Measurements from ENCODE around the gene TMED9.
"Not testable (repeated sequence)": the region's sequence is repeated elsewhere in the genome, so short reads cannot be mapped to it uniquely, and the experiment has no call there.

Gene TMED9

DNA sequence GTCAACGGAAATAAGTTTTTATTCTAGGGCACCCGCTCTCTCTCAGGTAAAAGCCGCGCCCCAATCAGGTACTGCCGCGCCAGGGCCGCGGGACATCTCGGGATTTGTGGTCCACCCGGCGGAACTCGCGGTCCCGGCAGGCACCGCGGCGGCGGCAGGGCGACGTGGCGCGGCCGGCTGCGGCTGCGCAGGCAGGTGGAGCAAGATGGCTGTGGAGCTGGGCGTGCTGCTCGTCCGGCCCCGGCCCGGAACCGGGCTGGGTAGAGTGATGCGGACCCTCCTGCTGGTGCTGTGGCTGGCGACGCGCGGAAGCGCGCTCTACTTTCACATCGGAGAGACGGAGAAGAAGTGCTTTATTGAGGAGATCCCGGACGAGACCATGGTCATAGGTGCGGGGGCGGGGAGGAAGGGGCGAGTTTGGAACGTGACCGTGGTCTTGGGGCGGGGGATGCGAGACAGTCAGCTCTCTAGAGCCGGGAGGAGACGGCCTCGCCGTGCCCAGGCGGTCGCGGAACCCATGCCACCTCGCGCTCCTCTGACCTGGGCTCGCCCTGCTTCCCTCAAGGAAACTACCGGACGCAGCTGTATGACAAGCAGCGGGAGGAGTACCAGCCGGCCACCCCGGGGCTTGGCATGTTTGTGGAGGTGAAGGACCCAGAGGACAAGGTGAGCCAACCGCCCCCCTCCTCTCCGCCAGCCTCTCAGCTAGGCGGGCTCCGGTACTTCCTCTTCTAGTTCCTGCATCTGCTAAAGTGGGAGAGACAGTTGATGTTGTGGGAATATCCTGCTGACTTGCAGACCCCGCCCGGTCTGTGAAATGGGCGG lies at the start of gene TMED9:
Gene TMED9, plus strand, starts transcription at position 194 of the 825 bp plus-strand sequence. Its CDS starts 12 bp downstream, at position 206.
- peak; percentile 96 for DNase-seq

DNA sequence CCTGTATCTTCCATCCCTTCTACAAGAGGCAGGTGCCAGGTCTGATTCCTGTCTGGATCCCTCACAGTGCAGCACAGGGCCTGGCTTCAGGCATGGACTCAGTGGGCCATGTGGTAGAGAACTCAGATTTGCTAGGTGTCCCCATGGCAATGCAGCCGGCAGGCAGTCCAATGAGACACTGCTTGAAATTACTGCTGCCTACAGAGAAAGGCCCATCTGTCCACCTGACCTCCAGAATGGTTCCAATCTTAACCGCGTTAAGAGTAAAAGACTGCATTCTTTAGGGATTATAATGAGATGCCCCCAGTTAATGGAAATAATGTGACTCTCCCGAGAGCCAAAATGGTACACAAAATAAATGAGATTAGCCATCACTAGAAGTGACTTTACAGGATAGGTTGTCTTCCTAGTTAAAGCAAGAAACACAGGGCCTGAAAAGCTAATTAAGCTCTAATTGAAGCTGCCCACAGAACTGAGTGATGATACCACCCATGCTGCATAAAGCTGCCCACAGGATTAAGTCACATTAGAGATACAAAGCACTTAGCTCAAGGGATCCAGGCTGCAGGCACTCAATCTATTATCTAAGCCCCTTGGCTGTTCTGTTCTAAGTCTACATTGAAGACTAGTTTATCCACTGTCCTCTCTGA lies 49.1 kb upstream of the TMED9 start:
- DNase-seq, result no peak

DNA sequence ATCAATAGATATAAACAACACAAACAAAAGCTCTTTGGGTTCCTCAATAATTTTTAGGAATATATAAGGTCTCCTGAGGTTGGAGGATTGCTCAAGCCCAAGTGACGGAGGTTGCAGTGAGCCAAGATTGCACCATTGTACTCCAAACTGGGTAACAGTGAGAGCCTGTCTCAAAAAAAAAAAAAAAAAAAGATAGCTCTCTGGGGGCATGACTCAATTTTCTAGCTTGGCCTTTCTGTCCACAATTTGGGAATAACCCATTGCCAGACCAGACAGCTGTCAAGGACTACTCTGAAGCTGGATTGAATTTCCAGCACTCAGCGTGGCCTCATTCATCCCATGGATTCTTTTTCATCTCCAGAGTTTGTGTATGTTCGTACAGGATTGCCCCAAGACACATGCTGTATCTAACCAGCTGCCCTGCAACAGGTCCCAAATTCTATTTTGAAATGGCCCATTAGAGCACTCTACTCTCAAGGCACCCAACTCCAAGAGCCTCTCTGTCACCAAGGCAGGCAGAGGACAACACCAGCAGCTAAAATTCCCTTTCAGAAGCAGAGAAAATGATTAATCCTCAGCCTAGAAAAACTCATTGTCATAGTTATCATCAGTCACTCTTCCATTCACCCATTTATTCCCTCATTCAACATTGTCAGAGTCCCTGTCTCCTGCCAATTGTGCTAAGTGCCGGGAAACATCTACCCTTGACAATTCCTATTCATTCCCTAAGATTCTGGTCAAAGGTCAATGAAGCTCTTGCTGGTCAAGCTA lies 46.3 kb upstream of the TMED9 start:
- no peak for DNase-seq

DNA sequence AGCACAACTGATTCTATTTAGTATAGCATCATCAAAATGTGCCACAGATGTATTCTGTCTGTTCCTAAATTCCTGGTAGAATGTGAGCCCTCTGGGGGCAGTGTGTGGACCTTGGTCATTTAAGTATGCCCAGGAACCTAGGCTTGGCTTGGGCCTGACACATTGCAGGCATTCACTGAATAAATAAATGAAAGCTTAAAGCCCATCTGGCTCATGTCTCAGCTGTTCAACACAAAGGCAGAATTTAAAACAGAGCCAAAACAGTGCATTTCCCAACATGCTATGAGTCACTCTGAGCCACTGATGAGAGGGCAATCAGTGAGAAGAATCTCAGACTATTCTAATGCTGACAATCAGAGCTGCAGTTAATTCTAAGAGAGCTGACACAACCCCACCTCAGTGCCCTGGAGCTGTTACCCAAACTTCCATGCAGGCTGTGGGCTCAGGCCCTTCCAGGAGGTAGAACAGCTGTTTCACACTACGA lies 45.7 kb upstream of the TMED9 start:
- no peak for DNase-seq

DNA sequence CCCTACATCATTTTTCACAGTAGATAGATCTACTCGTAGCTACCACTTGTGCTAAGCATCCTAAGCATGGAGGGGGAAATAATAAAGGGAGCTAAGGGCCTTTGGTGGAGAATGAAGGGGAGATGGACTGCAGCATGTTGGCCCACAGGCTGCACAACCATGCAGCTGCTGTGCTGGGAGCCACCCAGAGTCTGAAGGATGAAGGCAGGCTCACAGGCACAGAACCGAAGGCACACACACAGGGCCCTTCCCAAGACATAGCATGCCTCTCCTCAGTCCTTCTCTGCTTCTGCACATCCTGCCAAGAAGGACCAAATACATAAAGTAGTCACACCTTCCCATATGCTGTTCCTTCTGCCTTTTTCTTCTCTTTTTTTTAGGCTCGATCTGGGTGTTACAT lies 44.3 kb upstream of the TMED9 start:
- DNase-seq, result no peak

DNA sequence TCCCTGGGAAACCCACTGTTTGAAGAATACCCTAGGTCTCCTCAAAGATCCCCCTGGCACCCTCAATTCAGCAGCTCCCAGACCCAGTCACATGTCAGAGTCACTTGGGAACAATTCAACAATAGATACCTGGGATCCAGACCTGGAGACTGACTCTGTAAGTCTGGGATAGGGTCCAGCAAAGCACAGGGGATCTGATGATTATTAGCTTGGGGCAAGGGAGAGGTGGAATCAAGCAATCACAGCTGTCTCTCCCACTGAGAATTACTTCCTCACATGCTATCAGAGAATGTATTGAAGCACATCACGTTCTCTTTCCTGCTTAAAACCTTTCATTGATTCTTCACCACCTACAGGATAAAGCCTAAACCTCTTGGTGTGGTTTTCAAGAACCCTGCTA lies 43.5 kb upstream of the TMED9 start:
- no peak for DNase-seq

DNA sequence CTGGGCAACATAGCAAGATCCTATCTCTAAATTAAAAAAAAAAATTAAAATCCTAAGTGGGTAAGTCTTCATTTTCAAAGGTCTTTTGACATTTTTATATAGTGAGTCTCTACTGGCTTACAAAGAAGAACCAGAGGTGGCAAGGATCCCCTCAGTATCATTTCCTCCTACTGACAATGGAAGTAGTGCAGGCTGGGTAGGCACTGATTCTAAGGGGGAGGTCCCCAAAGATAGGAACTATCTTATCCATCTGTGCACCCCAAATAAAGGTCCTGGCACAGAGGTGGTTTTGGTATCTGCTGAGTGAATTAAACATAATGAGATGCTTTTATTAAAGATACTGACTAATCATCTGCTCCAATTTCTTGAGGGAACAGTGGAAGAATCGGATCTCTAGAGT lies 41.9 kb upstream of the TMED9 start:
- DNase-seq, result no peak

DNA sequence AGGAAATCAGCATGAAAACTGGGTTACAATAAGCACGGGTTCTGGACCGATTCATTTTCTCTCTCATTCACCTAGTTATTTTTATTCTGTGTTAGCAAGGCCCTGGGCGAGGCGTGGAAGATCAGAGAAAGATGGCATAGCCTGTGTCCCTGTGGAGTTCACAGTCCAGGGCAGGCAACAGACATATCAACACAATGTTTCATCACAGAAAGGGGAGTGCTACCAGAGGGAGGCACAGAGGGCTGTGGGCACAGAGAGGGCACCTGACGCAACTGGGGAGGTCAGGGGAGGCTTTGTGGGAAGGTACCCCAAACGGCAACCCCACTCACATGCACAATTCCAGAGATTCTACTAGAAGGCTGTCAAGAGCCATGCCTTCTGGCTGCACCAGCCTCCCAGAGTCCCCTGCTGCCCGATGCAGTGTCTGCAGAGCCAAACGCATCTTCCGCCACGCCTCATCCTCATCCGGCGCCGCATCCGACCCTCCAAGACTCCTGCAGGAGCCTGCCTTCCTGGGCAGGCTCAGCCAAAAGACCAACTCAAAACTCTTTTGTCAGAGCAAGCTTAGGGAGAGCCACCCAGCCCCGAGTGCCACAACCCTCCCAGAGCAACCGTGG lies 39.1 kb upstream of the TMED9 start:
- no peak for DNase-seq

DNA sequence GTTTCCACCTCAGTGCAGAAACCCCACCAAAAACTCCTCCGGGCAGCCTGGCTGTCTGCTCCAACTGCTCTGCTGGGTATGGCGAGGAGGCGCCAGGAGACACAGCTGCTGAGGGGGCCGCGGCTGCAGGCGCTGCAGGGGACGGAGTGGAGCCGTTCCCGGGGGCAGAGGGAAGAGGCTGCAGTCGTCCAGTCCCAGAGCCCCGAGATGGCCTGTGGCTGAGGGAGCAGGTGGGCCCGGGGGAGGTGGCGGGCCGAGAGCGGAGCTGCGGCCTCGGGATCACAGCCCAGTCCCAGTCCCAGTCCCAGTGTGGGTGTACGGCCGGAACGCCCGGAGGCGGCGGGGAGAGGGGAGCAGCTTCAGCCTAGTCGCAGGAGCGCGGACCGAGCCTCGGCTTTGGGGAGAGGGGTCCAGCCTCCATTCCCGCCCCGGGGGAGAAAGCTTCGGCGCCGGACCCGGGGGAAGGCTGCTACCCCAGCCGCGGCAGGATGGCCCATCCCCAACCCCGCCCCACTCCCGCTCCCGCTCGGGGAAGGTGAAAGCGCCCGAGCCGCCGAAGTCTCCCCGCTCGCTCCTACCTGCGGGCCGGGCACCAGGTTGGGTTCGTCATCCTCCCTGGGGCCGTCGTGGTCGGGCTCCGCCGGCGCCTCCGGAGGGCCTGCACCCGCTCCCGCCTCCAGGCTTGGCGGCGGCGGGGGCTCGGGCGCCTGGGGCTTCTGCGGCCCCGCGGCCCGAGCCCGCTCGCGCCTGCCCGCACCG lies 38.2 kb upstream of the TMED9 start:
- peak; percentile 82 for DNase-seq

DNA sequence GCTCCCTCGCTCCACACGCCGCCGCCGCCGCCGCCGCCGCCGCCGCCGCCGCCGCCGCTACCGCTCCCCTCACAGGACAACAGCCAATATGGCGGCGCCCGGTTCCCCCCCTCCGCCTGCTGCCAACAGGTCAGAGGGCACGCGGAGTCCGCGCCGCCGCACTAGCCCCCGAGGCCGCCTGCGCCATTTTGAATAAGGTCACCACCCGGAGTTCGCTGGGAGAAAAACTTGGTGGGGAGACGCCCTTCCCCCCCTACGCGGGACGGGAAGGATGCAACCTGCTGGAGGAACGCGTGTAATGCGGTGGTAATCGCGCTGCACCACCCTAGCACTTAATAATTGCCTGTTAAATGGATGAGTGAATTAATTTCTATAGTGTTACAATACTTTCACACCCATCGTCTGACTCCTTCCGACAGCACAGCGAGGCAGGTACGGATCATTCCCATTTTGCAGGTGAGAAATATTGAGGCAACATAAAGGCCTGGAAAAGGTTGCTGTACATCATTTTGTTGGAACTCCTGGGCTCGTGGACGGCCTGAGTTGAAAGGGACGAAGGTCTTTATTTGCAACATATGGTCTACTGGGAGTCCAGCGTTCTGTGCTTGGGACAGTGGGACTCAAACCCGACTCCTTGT lies 37.4 kb upstream of the TMED9 start, which contains the start of gene FAM193B:
Gene FAM193B, minus strand, starts transcription at position 90 of the 638 bp plus-strand sequence. CDS start 105 bp downstream, outside the sequence.
- DNase-seq, result peak; percentile 98

DNA sequence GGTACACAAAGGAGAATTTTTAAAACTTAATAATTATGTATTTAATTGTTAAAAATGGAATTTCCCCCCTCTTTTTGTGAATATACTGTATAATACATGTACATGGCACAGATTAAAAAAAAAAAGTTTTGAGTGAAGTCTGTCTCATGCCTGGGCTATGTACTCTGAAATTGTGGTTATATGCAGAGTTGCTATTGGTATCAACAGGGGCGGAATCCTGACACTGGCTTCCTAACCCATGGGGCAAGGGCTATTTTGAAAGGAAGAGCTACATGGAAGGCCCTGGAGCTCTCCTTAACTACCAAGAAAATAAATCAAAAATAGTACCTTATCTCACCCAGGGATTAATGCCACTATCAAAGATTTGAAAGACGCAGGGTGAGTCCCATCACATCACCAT lies 36.8 kb upstream of the TMED9 start:
- DNase-seq, result no peak

DNA sequence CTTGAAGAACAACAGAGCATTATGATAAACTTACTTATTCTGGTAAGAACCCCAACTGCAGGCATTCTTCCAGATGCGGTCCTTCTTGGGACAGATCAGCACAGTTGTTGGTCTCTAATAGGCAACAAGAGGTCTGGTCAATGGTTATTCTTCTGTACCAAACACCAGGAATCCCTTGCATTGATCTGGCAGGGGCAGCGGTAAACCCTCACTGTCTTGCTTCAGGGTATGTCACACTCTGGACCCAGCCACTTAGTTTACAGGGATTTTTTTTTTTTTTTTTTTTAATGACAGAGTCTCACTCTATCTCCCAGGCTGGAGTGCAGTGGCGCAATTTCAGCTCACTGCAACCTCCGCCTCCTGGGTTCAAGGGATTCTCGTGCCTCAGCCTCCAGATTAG lies 36.3 kb upstream of the TMED9 start:
- no peak for DNase-seq

DNA sequence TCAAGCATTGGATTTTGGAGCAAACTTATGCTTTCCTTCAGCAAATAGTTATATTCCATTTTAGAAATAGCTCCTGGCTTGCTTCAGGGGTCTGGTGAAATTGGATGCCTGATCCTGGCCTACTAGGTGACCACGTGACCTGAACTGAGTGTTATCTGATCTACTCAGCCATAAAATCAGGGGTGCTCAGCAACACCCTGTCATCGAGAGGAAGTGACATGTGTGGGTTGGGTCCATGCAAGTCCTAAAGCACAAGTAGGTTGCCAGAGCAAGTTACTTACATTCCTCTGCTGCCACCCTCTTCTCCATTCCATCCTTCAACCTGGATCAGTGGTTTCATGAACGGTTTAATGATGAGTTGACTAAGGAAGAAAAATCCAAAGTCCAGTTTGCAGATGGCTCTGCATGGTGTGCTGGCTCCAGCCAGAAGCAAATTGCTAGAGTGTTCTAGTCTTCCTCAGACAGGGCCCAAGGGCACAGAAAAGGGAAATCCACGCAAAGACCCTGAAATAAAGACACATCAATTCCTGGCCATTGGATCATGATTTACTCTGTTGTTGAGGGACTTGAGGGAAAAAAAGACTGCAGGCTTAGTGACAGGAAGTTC lies 34.9 kb upstream of the TMED9 start:
- DNase-seq, result no peak

DNA sequence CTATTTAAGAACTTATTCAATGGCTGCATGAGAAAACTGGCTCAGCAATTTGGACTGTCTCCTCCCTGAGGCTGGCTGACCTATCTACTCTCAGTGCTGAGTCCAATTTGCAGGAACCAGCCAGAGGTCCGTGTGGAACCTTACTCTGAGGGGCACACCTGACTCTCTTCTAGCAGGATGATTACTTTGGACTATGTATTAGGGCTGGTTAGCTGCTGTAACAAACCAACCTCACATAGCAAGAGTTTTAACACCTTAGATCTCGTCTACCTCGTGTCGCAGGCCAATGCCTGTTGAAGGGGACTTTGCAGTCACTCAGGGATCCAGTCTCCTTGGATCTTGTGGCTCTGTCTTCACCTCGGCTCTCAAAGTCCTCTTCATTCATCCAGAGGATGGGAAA lies 34.2 kb upstream of the TMED9 start:
- no peak for DNase-seq

DNA sequence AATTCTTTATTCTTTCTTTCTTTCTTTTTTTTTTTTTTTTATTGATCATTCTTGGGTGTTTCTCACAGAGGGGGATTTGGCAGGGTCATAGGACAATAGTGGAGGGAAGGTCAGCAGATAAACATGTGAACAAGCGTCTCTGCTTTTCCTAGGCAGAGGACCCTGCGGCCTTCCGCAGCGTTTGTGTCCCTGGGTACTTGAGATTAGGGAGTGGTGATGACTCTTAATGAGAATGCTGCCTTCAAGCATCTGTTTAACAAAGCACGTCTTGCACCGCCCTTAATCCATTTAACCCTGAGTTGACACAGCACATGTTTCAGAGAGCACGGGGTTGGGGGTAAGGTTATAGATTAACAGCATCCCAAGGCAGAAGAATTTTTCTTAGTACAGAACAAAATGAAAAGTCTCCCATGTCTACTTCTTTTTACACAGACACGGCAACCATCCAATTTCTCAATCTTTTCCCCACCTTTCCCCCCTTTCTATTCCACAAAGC lies 32.5 kb upstream of the TMED9 start:
- not testable (repeated sequence) for DNase-seq

DNA sequence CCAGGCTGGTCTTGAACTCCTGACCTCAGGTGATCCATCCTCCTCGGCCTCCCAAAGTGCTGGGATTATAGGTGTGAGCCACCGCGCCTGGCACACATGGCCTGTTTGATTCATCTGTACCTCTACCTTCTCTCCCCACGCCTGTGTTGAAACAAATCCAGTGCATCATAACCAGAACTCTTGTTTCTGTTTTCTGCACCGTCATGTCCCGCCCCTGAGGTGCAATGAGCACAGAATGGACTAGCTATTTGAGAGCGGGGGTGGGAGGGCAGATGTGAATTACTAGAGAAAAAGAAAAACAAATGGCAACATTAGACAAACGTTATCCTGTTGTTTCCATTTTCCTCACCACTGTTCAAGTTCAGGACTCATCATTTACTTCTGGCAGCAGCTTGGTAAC lies 27.0 kb upstream of the TMED9 start:
- DNase-seq, result no peak

DNA sequence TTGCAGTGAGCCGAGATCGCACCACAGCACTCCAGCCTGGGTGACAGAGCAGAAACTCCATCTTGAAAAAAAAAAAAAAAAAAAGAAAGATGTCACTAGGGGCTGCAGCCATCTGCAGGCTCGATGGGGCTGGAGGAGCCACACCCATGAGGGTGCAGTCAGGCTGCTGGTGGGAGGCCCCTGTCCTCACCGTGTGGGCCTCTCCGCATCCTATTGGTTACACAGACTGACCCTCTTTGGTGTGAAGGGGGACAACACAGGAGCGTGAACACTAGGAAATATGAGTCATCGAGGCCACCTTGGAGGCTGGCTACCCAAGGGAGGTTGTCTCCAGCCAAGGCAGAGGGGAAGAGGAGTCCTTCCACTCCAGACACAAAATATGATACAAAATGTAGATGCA lies 23.7 kb upstream of the TMED9 start:
- DNase-seq, result no peak

DNA sequence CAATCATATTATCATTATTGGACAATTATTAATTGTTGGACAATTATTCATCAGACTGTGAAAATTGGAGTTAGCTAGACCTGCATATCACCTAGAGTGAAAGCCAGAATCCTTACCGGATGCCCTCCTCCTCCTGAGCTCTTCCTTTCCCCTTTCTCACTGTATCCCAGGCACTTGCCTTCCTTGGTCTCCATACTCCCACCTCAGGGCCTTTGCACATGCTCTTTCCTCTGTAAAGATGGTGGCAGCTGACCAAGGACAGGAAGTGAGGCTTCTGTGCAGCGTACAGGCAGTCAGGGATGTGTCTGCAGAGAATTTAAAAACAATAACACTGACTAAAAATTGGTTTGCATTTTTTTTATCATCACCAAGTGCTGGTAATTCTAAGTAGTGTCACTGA lies 22.1 kb upstream of the TMED9 start:
- DNase-seq, result no peak

DNA sequence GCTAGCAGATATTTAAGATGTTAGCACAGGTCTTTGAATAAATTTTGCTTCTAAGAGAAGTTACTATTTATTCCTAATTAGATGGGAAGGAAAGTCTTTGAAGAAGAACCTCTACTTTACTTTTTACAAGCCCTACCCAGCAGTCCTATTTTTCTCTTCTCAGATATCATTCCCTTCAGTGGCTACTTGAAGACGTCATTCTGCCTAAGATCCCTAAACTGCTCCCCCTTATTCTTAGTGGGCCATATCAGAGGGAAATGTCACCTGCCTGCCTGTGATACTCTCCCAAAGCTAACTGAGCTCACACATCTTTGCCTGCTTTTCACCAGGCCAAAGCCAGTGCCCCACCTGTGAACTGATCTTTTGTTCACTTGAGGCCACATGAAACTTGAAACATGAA lies 16.5 kb upstream of the TMED9 start:
- DNase-seq, result no peak

DNA sequence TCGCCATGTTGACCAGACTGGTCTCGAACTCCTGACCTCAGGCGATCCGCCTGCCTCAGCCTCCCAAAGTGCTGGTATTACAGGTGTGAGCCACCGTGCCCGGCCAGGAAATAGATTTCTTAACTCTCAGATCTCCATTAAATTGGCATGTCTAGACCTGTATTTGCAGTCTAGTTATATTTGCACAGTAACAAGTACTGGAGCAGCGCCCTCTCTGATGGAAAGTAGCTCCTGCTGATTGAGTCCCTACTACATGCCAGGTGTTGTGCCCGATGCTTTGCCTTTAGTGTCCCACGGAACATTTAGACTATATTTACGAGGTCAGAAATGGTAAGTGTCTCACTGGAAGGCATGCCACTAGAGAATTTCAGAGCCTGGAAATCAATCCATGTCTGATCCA lies 15.8 kb upstream of the TMED9 start:
- no peak for DNase-seq

DNA sequence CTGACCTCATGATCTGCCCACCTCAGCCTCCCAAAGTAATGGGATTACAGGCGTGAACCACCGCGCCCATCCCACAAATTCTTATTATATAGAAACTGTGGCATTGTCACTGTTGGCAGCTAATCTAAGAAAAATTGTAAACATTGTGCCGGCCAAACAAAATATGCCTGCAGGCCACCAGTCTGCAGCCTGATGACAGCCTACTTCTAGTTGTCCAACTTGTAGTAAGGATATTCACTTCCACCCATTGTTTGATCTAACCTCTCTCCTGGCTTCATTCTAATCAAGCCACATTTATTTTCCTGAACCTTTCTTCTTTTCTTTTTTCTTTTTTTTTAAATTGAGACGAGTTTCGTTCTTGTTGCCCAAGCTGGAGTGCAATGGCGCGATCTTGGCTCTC lies 13.7 kb upstream of the TMED9 start:
- no peak for DNase-seq
